ENCODE results near the gene SMYD2. TPM values are rescaled to one million over a fixed set of nuclear protein-coding genes. Genes with fewer than 3 reads are reported as not detected.

Gene SMYD2
- total RNA-seq, 1 experiment from 2014 or later: 47.5 TPM

DNA sequence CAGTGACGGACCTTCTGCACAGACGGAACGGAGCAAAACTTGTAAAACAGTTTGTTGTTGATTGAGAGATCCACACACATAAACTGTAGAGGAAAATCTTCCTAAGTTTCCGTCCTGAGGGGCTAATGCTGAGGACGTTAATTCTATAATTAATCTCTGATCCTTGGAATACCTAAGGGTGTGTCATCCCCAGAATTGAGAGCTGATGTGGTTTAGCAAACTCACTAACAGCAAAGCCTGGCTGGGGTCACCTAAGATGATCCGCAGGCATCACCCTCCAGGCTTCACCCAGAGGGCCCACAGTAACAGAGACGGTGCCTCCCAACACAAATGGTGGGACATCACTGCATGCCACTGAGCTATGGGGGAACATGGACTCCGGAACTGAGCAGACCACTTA, 97.5 kb downstream of the SMYD2 start:
- CTCF ChIA-PET: no interaction called here
- intact Hi-C loops (cut with micrococcal nuclease; ENCODE audit: unreplicated experiment): no loop called here
- Mint-ChIP-seq H3K4me3 (ENCODE audit: low read depth, unreplicated experiment) (no peak overlapping the region), H3K27me3 (ENCODE audit: unreplicated experiment) (no peaks in the 10 kb centered on the region), H3K9me3 (ENCODE audit: low read depth, unreplicated experiment) (no peaks in the 10 kb centered on the region), H3K4me1 (ENCODE audit: low read depth, unreplicated experiment) (peaks cover 6% of the 10 kb centered on the region), H3K27ac (ENCODE audit: unreplicated experiment) (no peak overlapping the region), H3K36me3 (ENCODE audit: insufficient read depth, unreplicated experiment) (peaks cover 62% of the 10 kb centered on the region)
- DNase-seq: no peak
- TF ChIP-seq, protein P1, sequence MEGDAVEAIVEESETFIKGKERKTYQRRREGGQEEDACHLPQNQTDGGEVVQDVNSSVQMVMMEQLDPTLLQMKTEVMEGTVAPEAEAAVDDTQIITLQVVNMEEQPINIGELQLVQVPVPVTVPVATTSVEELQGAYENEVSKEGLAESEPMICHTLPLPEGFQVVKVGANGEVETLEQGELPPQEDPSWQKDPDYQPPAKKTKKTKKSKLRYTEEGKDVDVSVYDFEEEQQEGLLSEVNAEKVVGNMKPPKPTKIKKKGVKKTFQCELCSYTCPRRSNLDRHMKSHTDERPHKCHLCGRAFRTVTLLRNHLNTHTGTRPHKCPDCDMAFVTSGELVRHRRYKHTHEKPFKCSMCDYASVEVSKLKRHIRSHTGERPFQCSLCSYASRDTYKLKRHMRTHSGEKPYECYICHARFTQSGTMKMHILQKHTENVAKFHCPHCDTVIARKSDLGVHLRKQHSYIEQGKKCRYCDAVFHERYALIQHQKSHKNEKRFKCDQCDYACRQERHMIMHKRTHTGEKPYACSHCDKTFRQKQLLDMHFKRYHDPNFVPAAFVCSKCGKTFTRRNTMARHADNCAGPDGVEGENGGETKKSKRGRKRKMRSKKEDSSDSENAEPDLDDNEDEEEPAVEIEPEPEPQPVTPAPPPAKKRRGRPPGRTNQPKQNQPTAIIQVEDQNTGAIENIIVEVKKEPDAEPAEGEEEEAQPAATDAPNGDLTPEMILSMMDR (IDR thresholded peaks at IDR 0.05; ENCODE audit: unreplicated experiment): no peak
- no TSS peak for BruUV-seq (replicated peaks)

DNA sequence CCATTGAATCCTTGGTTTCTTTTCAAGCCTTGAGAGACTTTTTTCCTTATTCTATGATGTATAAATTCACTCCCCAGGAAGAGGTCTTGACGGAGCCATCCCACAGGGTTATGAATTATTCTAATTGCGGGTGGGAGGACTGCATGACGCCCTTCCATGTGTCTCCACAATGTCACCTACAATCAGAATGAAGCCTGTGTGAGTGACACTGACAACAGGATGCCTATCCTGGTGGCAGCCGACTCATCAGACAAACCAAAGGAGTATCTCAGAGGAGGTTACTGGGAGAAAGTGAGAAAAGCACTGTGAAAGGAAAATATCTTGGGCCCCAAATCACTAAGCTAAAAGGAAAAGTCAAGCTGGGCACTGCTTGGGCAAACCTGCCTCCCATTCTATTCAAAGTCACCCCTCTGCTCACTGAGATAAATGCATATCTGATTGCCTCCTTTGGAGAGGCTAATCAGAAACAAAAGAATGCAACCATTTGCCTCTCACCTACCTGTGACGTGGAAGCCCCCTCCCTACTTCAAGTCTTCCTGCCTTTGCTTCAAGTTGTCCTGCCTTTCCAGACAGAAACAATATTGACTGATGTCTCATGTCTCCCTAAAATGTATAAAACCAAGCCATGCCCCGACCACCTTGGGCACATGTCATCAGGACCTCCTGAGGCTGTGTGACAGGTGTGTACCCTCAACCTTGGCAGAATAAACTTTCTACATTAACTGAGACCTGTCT, 98.4 kb downstream of the SMYD2 start:
- Mint-ChIP-seq H3K4me3 (ENCODE audit: low read depth, unreplicated experiment) (no peak overlapping the region), H3K27me3 (ENCODE audit: unreplicated experiment) (no peaks in the 10 kb centered on the region), H3K36me3 (ENCODE audit: insufficient read depth, unreplicated experiment) (peaks cover 70% of the 10 kb centered on the region), H3K9me3 (ENCODE audit: low read depth, unreplicated experiment) (no peaks in the 10 kb centered on the region), H3K4me1 (ENCODE audit: low read depth, unreplicated experiment) (peaks cover 4% of the 10 kb centered on the region), H3K27ac (ENCODE audit: unreplicated experiment) (no peak overlapping the region)
- no peak for DNase-seq
- CTCF ChIA-PET: no interaction called here
- TF ChIP-seq, protein P1 (IDR thresholded peaks at IDR 0.05; ENCODE audit: unreplicated experiment): no peak
- intact Hi-C loops (cut with micrococcal nuclease; ENCODE audit: unreplicated experiment): no loop called here
- BruUV-seq (replicated peaks): no TSS peak

DNA sequence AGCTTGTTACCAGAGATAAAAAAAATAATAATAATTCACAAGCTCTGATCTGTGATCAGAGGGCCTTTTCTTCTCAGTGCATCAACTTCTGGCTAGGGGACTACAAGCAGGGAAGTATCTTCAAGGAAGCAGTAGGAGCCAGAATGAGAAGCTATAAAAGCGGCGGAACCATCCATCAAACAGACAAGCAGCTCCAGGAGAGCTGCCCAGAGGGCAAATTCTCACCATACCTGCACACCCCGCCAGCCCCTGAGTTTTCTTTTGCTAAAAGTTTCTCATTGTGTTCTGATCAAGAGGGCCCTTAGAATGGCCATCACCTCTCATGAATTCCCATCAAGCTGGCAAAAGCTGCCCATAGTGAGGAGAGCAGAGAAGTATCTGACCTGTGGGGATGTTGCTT, 99.4 kb downstream of the SMYD2 start:
- BruUV-seq (replicated peaks): no TSS peak
- Mint-ChIP-seq H3K27me3 (ENCODE audit: unreplicated experiment) (no peaks in the 10 kb centered on the region), H3K27ac (ENCODE audit: unreplicated experiment) (no peak overlapping the region), H3K9me3 (ENCODE audit: low read depth, unreplicated experiment) (no peaks in the 10 kb centered on the region), H3K36me3 (ENCODE audit: insufficient read depth, unreplicated experiment) (peaks cover 74% of the 10 kb centered on the region), H3K4me3 (ENCODE audit: low read depth, unreplicated experiment) (no peak overlapping the region), H3K4me1 (ENCODE audit: low read depth, unreplicated experiment) (no peaks in the 10 kb centered on the region)
- DNase-seq: no peak
- CTCF ChIA-PET: no interaction called here
- TF ChIP-seq, protein P1 (IDR thresholded peaks at IDR 0.05; ENCODE audit: unreplicated experiment): no peak
- intact Hi-C loops (cut with micrococcal nuclease; ENCODE audit: unreplicated experiment): no loop called here

DNA sequence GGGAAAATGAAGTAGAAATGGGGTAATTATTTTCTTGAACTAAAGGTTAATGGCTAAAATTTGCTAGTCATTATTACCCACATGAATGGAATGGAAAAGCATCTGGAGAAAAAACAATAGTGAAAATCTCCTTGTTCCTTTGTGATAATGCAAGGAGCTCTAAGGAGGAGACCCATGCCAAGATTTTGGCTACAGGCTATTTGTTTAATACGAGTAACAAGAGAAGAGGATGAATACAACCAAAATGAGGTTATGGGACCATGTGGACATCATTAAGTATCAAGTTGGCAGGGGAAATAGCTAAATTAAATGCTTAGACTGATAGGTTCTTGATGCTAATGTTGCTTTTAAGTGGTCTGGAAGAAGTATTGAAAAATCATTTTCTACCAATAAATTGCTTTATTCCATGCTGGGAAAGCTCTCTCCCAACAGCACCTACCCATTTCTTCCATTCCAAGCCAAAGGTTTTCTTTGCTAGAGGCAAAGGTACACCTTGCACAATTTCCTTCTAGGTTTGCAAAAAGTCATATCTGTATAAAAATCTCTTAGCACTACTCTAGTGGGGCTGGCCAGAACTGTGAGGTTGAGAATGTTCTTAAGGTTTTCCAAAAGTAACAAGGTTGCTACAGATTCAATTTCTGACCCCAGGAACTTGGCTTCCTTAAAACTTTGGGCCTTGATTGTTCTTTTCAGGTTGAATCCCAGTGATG, 100.2 kb downstream of the SMYD2 start:
- Mint-ChIP-seq H3K36me3 (ENCODE audit: insufficient read depth, unreplicated experiment) (peaks cover 75% of the 10 kb centered on the region), H3K27ac (ENCODE audit: unreplicated experiment) (no peak overlapping the region), H3K9me3 (ENCODE audit: low read depth, unreplicated experiment) (no peaks in the 10 kb centered on the region), H3K4me1 (ENCODE audit: low read depth, unreplicated experiment) (no peaks in the 10 kb centered on the region), H3K27me3 (ENCODE audit: unreplicated experiment) (no peaks in the 10 kb centered on the region), H3K4me3 (ENCODE audit: low read depth, unreplicated experiment) (no peak overlapping the region)
- TF ChIP-seq, protein P1 (IDR thresholded peaks at IDR 0.05; ENCODE audit: unreplicated experiment): no peak
- CTCF ChIA-PET: no interaction called here
- intact Hi-C loops (cut with micrococcal nuclease; ENCODE audit: unreplicated experiment): no loop called here
- DNase-seq: no peak
- BruUV-seq (replicated peaks): no TSS peak
